Transverse colon (tissue), 4 donors: ENCODE data around the gene SNRK. TPM values are rescaled to one million over a fixed set of nuclear protein-coding genes. Genes with fewer than 3 reads are reported as not detected.

ENCODE experiments used
- DNase-seq: peaks from one replicate; pipeline ENCODE4 v3.0.0-alpha.2; 2019
- H3K27ac ChIP-seq, 4 donors: fragments of 200-600 bp; sonication (generic); 2 replicates each; pipeline ENCODE4 v1.5.1; 2016 to 2018; ENCODE audit warnings: inconsistent platforms in 4 of 4
- H3K27me3 ChIP-seq: fragments of 200-600 bp; sonication (generic); 2 replicates; pipeline ENCODE4 v1.5.1; 2017; ENCODE audit warnings: inconsistent platforms
- H3K36me3 ChIP-seq, 4 donors: fragments of 200-600 bp; sonication (generic); 2 replicates each; pipeline ENCODE4 v1.5.1; 2017 to 2019; ENCODE audit warnings: inconsistent platforms in 4 of 4
- H3K4me1 ChIP-seq, 4 donors: fragments of 200-600 bp; sonication (generic); 2 replicates each; pipeline ENCODE4 v1.5.1; 2017 to 2020; ENCODE audit warnings: inconsistent platforms in 4 of 4
- H3K4me3 ChIP-seq, 4 donors: fragments of 200-600 bp; sonication (generic); 1 replicate in 1 of 4; 2 replicates in 3 of 4; pipeline versions ENCODE4 v1.5.1 to v1.6.1; 2017 to 2019; ENCODE audit warnings: inconsistent platforms in 4 of 4
- H3K9me3 ChIP-seq, 2 donors: fragments of 200-600 bp; sonication (generic); 2 replicates each; pipeline ENCODE4 v1.5.1; 2017 to 2019; ENCODE audit warnings: inconsistent platforms in 2 of 2
- EP300 ChIP-seq: sonication (generic); formaldehyde crosslinking; IDR thresholded peaks from one replicate; pipeline ENCODE4 v1.6.1; 2017; ENCODE audit warnings: antibody characterized with exemption, low read depth
- POLR2A ChIP-seq: fragments of 450-650 bp; IDR thresholded peaks from one replicate; pipeline ENCODE4 v1.6.1; 2016; ENCODE audit warnings: antibody characterized with exemption, mild to moderate bottlenecking, moderate library complexity
- POLR2AphosphoS5 ChIP-seq, 3 donors: sonication (generic); formaldehyde crosslinking; IDR thresholded peaks; one replicate each; pipeline ENCODE4 v1.6.1; 2016; ENCODE audit warnings: antibody characterized with exemption in 3 of 3
- WGBS, 2 donors: methylation state at CpG; one replicate each; pipeline ENCODE4 v1.1.5; 2018; ENCODE audit warnings: low coverage in 1 of 2; 5-methylcytosine and 5-hydroxymethylcytosine counted together
- in situ Hi-C, 4 donors: fragments of 200-750 bp; cut with MboI; loops; one replicate each; pipeline versions ENCODE4 v1.15.0 to v1.15.1; 2017; ENCODE audit warnings: low sequenced_read_pairs in 3 of 4, low pct_ligation_motif_present in 1 of 4, low pct_unique_long_range_greater_than_20kb in 1 of 4
- intact Hi-C: fragments of 100-400 bp; cut with DNase I; formaldehyde crosslinking; loops from one replicate; pipeline ENCODE4 v1.15.1; 2023; ENCODE audit warnings: low total_unique reads
- total RNA-seq, 4 donors: library from RNA; depleted of rRNA; stranded (reverse); fragments of >200 nt; gene quantifications; one replicate each; pipeline ENCODE4 v1.1.0, GENCODE V29; 2016
- TF ChIP-seq, protein P1 (sequence below), 5 experiments: fragments of 200-600 bp in 3 of 5; fragments of 450-650 bp in 2 of 5; sonication (generic) in 3 of 5; IDR thresholded peaks; 1 replicate in 2 of 5; 2 replicates in 3 of 5; pipeline ENCODE4 v1.5.1; 2016 to 2017; ENCODE audit warnings: antibody characterized with exemption in 5 of 5, inconsistent platforms in 3 of 5, mild to moderate bottlenecking in 2 of 5, moderate library complexity in 1 of 5

SNRK gene
- total RNA-seq, 4 donors from 2014 or later: 29.9 to 43.3 (median 31.7) TPM

DNA sequence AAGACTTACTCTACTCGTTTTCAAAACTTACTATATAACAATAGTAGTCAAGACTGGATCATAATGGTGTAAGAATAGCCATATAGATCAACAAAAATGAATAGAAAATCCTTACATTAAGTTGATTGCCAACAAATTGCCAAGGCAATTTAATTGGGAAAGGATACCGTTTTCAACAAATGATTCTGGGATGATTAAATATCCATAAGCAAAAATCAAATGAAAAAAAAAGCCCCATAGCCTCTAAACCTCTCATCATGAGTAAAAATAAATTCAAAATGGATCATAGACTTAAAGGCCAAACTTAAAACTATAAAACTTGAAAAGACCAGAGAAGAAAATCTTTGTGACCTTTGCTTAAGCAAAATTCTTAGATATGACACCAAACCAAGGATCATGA is 5.3 kb upstream of the SNRK start:
- no peak for TF ChIP-seq EP300
- TF ChIP-seq, protein P1, sequence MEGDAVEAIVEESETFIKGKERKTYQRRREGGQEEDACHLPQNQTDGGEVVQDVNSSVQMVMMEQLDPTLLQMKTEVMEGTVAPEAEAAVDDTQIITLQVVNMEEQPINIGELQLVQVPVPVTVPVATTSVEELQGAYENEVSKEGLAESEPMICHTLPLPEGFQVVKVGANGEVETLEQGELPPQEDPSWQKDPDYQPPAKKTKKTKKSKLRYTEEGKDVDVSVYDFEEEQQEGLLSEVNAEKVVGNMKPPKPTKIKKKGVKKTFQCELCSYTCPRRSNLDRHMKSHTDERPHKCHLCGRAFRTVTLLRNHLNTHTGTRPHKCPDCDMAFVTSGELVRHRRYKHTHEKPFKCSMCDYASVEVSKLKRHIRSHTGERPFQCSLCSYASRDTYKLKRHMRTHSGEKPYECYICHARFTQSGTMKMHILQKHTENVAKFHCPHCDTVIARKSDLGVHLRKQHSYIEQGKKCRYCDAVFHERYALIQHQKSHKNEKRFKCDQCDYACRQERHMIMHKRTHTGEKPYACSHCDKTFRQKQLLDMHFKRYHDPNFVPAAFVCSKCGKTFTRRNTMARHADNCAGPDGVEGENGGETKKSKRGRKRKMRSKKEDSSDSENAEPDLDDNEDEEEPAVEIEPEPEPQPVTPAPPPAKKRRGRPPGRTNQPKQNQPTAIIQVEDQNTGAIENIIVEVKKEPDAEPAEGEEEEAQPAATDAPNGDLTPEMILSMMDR (IDR thresholded peaks at IDR 0.05): no peak
- no peak for TF ChIP-seq POLR2AphosphoS5 (IDR thresholded peaks at IDR 0.05)
- TF ChIP-seq POLR2A: no peak
- in situ Hi-C loops: no loop called here
- DNase-seq: no peak
- Histone ChIP-seq H3K4me3 (no peak overlapping the region), H3K4me1 (peaks cover 0 to 4% (median 1%) of the 10 kb centered on the region in 4 donors), H3K27ac (no peak overlapping the region), H3K27me3 (no peaks in the 10 kb centered on the region), H3K36me3 (no peaks in the 10 kb centered on the region), H3K9me3 (no peaks in the 10 kb centered on the region)
- intact Hi-C loops: no loop called here
- 62 to 64% methylated on average over 2 of the region's 2 CpGs for WGBS, 2 donors

DNA sequence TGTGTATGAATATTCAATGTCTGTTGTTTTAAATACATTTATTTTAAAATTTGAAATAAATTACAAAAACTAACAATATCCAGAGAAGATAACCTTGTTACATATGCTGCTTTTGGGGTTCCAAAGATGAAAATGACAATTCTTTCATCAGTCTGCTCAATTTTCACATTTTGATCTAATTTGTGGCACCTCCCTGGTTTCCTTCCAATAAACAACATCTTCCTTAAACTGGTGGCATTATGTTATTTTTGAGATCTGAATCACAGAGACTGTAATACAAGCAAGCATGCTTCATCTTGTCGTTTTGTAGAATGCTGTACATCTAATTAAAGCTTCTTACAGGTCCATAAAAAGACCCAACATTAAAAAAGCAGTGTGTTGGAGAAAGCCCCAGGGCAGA is 2.2 kb upstream of the SNRK start:
- TF ChIP-seq EP300: no peak
- no peak for TF ChIP-seq POLR2AphosphoS5 (IDR thresholded peaks at IDR 0.05)
- TF ChIP-seq POLR2A: no peak
- TF ChIP-seq, protein P1 (IDR thresholded peaks at IDR 0.05): no peak
- H3K4me1 ChIP-seq: peaks cover 5 to 24% (median 15%) of the 10 kb centered on the region in 4 donors
- H3K27me3 ChIP-seq: no peaks in the 10 kb centered on the region
- no peak overlapping the region for H3K4me3 ChIP-seq
- H3K36me3 ChIP-seq: no peaks in the 10 kb centered on the region
- intact Hi-C loops: no loop called here
- no peak for DNase-seq
- 22 to 71% methylated on average over 1 of the region's 1 CpG for WGBS, 2 donors
- no peaks in the 10 kb centered on the region for H3K9me3 ChIP-seq
- in situ Hi-C loops: no loop called here
- H3K27ac ChIP-seq: no peak overlapping the region

DNA sequence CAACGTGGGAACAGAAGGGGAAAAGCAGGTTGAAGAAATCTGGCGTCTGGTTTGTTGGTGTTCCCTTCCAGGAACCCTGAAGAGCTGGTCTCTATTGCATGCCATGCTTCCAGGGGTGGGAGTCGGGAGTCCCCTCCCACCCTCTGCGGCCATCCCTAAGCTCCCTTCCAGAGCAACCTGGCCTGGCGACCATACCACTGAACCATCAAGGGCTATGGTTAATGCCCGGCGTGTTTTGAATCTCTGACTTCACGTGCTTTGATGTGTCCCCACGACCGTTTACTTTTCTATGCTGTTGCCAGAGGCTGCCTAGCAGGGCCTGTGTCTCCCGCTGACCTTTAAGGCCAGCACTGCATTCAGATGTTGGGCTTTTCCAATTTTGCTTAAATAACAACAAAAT is 696 bp upstream of the SNRK start:
- TF ChIP-seq, protein P1 (IDR thresholded peaks at IDR 0.05): no peak
- TF ChIP-seq POLR2AphosphoS5 (IDR thresholded peaks at IDR 0.05) (no peak), POLR2A (no peak), EP300 (no peak)
- WGBS, 2 donors: 45 to 63% methylated on average over 4 to 11 of the region's 11 CpGs
- in situ Hi-C loops: no loop called here

DNA sequence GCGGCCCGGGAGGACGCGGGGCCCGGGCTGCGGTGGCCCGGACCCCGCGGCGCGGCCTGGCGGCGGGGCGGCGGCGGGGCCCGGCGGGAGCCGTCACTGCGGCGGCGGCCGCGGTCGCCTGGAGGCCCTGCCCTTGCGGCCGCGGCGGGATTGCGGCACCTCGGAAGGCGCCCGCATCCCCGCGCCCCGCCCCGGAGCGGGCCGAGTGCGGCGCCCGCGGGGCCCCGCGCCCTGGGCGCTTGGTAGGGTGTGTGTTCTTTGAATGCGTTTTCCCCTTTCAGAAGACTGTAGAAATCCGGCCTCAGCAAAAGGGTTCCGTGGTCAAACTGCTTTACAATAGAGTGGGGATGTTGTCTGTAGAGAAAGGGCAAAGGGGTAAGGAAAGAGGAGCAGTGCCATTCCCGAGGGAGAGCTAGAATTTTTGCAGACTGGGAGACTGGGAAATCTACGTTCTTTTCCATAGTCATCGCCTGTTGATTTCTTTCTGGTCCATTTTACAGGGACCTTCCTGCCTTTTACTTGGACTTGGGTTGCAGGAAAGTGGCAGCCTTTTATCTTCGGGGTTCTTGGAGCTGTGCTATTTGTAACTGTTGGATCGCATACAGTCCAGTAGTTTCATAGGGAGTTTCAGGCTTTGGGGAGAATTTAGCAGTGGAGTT is 630 bp downstream of the SNRK start:
- no peaks in the 10 kb centered on the region for H3K9me3 ChIP-seq
- peak; percentile 34 for DNase-seq
- H3K27me3 ChIP-seq: no peaks in the 10 kb centered on the region
- intact Hi-C loops: no loop called here
- peak overlapping the region; percentile 81 to 95 (median 93) for H3K27ac ChIP-seq
- in situ Hi-C loops: no loop called here
- WGBS, 2 donors: 1% methylated on average over 30 of the region's 54 CpGs; no CpG with 5 or more reads in 1 of the 2 donors
- peaks cover 8 to 52% (median 39%) of the 10 kb centered on the region in 4 donors for H3K4me1 ChIP-seq
- no peaks in the 10 kb centered on the region for H3K36me3 ChIP-seq
- no peak for TF ChIP-seq EP300
- TF ChIP-seq POLR2A: no peak
- TF ChIP-seq, protein P1 (IDR thresholded peaks at IDR 0.05): no peak
- no peak for TF ChIP-seq POLR2AphosphoS5 (IDR thresholded peaks at IDR 0.05)
- peak overlapping the region; percentile 23 to 80 (median 70) for H3K4me3 ChIP-seq

More for the DNA sequence above, 696 bp upstream of the SNRK start:
- Histone ChIP-seq H3K27ac (peak overlapping the region; percentile 81 to 95 (median 93)), H3K4me1 (peaks cover 8 to 38% (median 27%) of the 10 kb centered on the region in 4 donors), H3K9me3 (no peaks in the 10 kb centered on the region), H3K36me3 (no peaks in the 10 kb centered on the region), H3K27me3 (no peaks in the 10 kb centered on the region), H3K4me3 (peak overlapping the region in 2 of 4 donors; percentile 74 to 80)
- intact Hi-C loops: no loop called here
- no peak for DNase-seq
